Stimulated activated CD8-positive, alpha-beta memory T cell treated with anti-CD3 and anti-CD28 coated beads, Interleukin-7, amount 100 ng/mL, for 1 hour (primary cell): Measurements from ENCODE around the gene MRPS10.

Experiments used
- DNase-seq, 2 donors: peaks; one replicate each; pipeline ENCODE4 v3.0.0-alpha.2; 2020; ENCODE audit warnings: low read depth in 2 of 2

Gene MRPS10

DNA sequence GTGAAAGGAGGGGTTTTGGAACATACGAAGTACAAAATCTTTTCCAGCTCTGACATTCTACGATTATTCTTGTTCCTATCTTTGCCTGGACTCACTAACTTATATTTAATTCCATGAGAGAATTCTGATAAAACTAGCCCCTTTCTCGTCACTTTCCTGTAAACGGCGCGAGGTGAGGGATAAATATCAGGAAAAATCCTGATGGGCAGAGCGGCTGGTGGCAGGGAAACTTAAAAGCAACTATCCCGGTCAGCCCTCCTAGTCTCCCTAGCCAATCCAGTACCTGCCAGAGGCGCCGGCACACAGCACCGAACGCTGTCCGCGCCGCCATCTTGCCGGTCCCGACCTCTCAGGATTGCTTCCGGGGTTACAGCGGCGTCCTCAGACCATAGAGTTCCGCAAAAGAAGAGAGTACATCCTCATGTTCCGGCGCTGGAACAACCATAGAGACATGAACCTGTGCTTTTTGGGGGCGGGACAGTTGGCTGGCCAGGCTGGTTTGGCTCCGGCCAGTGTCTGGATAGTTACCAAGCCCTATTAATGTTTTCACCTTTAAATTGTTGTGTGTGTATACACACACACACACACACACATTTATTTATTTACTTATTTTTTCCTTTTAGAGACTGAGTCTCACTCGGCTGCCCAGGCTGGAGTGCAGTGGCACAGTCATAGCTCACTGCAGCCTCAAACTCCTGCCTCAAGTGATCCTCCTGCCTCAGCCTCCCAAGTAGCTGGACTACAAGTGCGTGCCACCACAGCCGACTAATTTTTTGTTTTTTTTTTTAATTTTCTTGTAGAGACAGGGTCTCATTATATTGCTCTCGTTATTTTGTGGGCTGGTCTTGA, at the start of gene MRPS10:
MRPS10 (minus strand) TSS at position 343 of the 849 bp plus-strand sequence; CDS start at position 331, 12 bp downstream.
- peak; percentile 71 to 72 for DNase-seq

- DNase-seq: no peak
Observed at GRCh38 chr6:42266538-42266937, 48.9 kb upstream of the MRPS10 start.

DNA sequence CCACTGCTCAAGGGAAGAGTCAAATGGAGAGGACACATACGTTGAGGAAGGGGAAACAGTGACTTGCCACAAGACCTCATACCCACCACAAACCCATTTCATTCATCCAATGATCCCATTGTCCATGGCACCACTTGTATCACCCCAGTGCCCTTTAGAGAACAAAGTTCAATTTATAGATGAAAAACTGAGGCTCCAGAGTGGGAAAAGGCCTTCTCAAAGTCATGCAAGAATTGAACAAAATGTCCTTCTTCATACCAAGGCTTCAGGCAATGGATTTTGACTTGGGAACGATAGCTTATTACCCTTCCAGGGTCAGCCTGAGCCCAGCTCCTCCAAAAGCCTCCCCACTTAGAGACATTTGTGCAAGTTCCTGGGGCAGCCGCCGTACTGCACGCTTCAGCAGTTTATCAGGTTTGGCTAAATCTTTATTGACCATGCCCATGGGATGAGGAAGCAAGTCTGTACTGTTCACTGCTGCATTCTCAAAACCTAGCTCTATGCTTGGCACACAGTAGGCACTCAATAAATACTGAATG, 47.3 kb upstream of the MRPS10 start:
- no peak for DNase-seq

- DNase-seq: no peak
Observed at GRCh38 chr6:42264162-42264851, 46.6 kb upstream of the MRPS10 start.

DNA sequence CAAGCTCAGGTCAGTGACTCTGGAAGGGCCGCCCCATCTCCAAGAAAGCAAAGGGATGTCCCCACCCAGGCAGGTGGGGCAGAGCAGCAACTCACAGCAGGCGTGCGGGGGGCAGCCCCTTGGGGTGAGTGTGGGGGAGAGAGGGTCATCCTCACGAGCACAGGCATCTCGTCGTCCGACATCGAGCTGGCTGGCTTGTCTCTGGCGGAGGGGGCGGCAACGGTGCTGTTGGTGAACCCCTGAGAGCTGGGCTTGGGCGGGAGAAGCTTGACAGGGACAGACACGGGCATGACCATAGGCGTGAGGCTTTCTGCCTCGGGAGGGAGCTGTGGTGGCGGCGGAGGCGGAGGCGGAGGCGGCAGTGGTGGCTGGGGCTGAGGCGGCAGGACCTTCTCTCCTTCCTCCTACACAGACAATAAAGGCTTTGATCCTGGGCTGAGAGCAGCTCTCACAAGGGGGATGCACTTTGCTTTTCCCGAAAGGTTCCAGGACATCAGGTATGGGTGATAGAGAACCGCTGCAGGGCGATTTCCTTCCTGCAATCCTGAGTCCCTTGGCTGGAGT, 45.6 kb upstream of the MRPS10 start:
- no peak for DNase-seq

DNA sequence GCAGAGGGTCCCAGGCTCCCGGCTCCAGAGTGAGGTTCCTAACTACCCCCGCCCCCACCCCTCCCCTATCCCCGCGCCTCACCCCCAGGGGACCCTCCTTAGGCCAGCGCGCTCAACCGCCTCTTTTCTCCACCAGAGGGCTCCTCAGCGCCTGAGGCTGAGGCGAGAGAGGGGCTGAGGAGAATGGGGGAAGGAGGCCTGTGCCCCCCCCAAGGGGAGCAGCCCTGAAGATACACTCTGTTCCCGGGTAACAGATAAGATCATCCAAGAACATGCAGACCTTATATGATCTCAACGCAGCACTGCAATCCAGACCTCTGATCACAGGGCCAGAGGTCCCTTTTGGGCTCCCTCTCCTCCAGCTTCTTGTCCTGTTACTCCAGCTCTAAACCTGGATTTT, 43.3 kb upstream of the MRPS10 start:
- peak in 1 of 2 donors; percentile 17 for DNase-seq

DNA sequence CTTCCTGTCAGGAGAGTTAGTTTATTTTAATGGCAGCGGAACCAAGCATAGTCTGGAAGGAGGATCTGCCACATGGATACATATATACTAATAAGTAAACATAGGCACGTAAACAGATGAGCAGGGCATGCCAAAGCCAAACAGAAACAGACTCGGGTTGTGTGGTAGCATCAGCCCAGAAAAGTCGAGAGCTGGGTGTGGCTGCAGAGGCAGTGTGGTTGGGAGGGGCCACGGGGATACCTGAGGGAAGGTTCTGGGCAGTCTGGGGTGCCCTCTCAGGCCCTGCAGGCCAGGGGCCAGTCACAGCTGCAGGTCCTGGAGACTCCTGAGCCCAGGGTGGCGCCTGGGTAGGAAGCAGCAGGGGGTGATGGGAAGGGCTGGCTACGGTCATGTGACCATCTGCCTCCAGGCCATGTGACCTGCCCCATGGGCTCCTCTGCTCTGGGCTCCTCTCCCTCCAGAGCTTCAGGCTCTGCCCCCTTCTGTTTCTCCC, 42.8 kb upstream of the MRPS10 start:
- no peak for DNase-seq

GRCh38 chr6:42259841-42260395, 42.3 kb upstream of the MRPS10 start:
- no peak for DNase-seq

DNA sequence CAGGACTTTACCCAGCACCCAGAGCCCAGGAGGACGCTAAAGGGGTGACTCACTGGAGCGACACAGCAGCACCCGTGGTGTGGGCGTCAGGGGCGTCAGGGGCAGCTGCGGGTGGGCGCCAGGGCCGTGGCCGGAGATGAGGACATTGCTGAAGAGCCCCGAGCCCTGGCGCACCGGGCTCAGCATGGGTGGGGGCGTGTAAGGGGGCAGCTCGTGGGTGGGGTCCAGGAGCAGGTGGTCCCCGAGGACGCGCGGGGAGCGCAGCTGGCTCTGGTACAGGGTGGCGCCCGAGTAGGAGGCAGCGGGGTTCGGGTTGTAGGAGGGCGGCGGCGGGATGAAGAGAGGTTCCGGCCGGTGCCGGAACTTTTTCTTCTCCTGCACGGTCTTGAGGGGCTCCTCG, 41.6 kb upstream of the MRPS10 start:
- no peak for DNase-seq

GRCh38 chr6:42257614-42258013, 40.0 kb upstream of the MRPS10 start:
- DNase-seq: no peak

GRCh38 chr6:42257063-42257462, 39.4 kb upstream of the MRPS10 start:
- DNase-seq: no peak

DNA sequence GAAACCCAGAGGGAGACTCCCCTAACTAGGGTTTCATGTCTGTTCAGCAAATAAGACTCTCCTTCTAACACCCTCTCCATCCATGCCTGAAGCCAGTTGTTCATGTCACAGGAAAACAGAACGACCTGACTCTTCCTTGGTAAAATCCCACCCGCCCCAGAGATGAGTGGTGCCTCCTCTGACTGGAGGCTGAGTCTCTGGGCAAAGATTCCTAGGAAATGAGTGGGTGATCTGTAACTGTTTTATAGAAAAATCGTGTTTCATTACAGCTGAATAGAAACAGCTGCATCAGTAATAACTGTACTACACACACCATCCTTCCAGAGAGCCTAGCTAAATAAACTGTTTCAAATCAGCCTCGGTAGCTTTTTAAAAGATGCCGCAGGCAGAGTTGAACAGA, 37.4 kb upstream of the MRPS10 start:
- no peak for DNase-seq

DNA sequence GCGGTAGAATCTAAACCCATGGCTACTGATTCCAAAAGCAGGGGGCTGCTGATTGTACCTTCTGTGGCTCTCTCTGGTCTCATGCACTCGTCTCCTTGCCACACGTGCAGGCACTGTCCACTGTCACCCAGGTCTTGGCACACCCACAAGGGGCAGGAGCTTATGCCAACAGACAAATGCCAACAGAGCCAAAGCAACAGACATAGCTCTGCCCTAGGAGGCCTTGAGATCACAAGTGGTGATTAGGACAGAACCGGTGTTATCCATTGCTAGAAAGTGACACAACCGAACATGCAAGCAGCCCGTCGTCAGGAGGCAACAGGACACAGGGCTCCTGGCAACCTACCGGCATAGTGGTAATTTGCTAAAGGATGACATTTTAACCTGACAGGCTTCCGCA, 36.8 kb upstream of the MRPS10 start:
- no peak for DNase-seq

- DNase-seq: no peak
Observed at GRCh38 chr6:42251911-42252637, 34.4 kb upstream of the MRPS10 start.

DNA sequence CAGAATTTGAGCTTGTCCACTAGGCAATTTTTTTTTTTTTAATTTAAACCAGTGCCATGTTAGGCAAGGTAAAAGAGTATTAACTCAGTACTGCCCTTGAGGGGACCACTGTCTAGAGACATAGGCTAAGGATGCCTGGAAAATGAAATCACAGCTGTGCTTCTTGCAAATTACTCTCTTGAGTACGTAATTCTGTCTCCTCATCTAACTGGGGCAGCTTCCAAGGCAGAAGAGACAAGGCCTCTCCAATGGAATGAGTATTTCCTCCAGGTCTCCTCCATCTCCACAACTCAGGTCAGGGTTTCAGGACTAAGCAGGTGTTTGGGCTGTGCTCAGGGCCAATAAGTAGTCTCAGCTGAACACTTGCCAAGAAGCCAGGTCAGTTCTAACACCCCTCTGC, 33.8 kb upstream of the MRPS10 start:
- no peak for DNase-seq

DNA sequence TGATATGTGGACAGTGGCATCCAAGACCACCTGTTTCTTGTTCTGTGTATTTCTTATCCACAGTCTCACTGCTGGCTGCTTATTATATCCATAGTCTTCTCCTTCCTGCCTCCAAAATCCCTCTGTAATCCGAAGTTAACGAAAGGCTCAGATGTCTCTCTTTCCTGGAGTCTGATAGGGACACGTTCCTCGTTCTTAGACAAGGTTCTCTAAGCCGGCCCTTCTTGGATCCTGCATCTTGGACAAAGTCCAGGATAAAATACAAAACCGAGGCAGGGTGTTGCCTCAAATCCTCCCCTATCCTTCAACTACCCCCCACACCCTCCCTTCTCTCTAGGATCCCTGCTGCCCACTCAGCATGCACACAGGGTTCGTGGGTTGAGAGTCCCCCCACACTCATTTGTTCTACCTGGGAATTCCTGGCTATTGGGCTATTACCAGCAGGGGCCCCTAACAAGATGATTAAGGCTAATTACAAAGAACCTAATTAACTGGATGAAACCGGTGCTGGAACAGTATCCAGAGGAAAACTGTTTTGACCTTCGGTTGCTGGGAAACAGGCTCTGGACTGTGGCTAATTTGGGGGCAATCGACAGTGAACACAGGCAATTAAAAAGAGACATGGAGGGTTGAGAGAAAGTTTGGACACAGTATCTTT, 32.7 kb upstream of the MRPS10 start:
- DNase-seq: no peak

DNA sequence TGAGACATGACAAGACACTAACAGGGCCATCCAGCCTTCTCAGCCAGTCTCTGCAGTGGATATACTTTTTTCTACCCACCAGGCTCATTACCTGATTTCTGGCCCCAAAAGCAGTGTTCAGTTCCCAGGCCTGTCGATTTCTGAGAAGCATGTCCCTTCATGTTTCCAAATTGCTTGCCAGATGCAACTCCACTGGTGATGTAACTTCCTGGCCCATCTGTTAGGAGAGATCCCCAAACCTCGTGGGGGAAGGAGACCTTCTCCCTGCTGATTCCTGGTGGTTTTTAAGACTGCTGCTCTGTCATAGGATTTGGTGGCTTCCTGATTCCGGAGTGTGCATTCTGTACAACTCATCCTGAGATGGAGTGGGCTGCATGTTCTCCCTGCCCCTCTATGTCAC, 31.6 kb upstream of the MRPS10 start:
- no peak for DNase-seq

DNA sequence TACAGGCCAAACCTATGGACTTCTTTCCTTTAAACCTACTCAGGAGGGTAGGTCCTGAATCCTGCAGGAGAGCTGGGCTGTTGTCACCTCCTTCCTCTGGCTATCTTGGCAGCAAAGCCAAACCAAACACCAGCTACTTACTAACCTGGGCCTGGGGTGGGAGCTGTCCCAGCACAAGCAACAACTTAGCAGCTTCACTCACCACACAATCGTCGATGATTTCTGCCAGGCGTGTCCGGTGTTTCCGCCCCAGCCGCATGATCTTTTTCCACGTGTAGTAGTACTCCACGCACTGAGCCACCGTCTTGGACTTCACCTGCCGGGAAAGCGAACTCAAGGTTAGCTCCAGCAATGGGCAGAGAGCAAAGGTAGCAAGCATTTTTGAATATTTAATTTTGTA, 25.4 kb upstream of the MRPS10 start:
- DNase-seq: no peak

DNA sequence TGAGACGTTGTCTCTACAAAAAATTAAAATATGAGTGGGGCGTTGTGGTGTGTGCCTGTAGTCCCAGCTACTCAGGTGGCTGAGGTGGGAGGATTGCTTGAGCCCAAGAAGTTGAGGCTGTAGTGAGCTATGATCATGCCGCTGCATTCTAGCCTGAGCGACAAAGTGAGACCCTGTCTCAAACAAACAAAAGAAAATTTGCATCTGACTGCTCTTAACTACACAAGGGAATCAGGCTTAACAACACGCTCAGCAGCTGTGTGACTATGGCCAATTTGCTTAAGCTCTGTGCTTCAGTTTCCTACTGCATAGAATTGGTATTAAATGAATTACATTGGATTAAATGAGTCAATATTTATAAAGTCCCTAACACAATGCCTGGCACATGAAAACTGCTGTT, 24.3 kb upstream of the MRPS10 start:
- no peak for DNase-seq

- DNase-seq: no peak
Observed at GRCh38 chr6:42239736-42240375, 22.2 kb upstream of the MRPS10 start.
